Measurements from ENCODE around the gene MTM1.

The MTM1 gene

DNA sequence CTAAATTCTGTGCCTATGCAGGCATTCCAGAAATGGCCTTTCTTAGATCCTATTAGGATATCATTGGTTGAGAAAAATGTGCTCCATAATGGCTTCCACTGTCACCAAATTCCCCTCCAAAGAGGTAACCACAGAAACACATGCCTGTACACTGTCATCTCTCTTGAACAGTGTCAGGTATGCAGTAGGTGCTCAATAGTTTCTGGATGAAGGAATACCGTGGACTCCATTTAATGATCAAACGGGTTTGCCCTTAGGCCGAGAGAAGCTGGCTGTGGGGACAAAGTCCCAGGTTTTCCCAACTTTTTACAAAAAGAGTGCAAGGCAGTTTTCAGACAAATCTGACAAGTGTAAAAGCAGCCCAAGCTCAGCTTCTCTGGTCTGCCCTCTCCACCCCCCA lies 16.5 kb upstream of the MTM1 start:
- DNase-seq, result no peak

DNA sequence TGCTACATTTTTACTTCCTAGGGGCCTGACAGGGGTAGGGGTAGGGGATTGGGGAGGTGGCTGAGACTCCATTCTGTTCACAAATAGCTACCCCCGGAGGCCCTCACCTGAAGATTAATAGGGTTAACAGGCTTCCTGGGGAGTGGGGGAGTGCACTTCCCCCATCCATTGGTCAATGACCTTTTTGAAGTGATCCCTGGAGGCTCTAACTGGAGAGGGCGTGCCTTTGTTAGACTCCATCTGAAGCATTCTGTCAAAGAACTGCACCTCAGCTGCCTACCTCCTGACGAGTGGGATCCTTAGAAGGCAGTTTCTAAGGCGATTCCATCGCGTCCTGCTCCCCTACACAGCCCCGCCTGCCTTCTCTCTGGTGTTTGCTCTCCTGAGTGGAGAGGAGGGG lies 10.0 kb upstream of the MTM1 start:
- no peak for DNase-seq

- DNase-seq, result no peak
Measured at GRCh38 chrX:150564838-150565237, 3.6 kb upstream of the MTM1 start.

- DNase-seq, result no peak
Measured at GRCh38 chrX:150565551-150565950, 2.9 kb upstream of the MTM1 start.

- DNase-seq, result no peak
Measured at GRCh38 chrX:150566734-150567182, 1.7 kb upstream of the MTM1 start.

DNA sequence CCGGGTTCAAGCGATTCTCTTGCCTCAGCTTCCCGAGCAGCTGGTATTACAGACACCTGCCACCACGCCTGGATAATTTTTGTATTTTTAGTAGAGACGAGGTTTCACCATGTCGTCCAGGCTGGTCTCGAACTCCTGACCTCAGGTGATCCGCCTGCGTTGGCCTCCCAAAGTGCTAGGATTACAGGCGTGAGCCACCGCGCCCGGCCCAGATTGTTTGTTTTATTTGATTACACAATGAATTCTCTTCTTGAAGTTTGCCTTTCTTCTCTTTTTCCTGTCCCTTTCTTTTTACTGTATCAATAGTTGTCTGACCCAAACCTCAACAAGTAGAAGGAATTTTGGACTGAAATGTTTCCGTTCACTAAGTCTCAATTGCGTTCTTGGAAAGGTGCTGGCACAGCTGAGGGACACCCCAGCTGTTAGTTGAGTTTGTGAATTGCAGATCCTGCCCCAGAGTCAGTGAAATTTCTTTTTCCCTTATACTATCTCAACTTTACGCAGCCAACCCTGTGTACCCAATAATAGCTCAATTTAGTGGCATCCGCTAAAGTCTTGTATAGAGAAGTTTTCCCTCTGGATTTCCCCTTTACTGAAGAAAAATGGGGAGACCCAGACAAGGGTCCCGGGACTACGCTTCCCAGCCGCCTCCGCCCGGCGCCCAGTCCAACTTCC lies 639 bp upstream of the MTM1 start:
- DNase-seq, result no peak

DNA sequence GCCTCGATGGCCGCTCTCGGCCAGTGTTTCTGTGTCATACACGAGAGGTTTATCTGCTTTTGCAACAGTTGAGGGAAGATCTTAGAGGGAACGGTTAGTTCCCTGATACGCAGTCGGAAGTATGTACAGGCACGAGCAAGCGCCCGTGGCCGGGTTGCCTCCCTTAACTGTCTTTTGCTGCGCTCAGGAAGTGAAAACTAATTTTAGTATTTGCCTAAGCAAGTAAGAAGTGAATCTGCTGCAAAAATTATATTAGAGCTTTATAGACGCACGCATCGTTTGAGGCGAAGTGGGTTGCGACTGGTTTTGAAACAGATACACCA lies 695 bp downstream of the MTM1 start:
- DNase-seq, result no peak

GRCh38 chrX:150570512-150570911 lies 2.1 kb downstream of the MTM1 start:
- DNase-seq, result no peak

DNA sequence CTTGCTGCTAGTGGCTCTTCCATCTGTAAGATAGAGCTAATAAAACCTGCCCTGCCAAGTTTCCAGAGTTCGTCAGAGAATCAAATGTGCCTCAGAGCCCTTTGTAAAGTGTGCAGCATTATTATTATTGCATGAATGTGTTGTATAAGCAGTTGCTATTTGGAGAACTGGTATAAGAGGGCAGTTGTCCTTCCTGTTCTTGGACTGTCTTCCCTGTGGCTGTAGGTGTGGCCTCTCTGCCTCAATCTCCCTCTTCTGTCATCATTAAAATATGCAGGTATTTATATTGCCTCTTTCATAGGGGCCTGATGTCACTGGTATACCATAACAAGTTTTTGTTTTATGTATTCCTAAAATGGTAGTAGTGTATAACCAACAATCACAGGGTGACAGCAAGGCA lies 3.8 kb downstream of the MTM1 start:
- no peak for DNase-seq

DNA sequence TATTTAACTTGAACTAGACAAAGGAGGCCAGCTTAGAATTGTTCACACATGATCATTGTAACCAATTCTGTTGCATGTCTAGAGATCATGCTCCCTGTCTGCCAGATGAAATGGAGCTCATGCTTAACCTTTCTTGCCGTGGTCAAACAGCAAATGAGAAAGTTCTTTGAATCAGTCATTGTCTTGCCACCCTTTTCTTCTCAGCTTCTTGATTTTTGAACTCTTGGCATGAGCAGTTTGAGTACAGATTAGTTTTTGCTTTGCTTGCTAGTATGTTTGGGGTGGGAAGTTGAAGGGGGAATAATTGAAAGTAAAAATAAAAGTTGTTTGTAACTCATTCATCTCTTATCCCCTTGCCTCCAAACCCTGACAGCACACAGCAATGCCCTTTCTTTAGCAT lies 4.7 kb downstream of the MTM1 start:
- no peak for DNase-seq

DNA sequence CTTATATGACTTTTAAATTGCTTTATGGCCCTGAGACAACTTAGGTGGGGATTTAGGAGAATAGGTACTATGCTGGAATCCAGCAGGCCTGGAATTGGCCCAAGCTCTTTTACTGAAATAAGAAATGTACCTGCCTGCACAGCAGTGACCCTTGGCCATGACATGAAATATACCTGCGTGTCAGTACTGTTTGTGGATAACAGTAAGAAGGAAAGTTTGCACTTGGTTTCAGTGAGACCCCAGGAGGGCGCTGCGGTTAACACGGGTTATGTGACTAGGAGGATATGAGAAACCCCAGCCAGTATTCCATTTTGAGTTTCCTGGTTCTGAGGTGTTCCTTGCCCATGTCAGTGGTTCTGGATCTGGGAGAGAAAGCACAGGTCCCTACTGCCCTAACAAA lies 5.3 kb downstream of the MTM1 start:
- no peak for DNase-seq

- DNase-seq, result no peak
Measured at GRCh38 chrX:150574559-150575418, 6.4 kb downstream of the MTM1 start.

DNA sequence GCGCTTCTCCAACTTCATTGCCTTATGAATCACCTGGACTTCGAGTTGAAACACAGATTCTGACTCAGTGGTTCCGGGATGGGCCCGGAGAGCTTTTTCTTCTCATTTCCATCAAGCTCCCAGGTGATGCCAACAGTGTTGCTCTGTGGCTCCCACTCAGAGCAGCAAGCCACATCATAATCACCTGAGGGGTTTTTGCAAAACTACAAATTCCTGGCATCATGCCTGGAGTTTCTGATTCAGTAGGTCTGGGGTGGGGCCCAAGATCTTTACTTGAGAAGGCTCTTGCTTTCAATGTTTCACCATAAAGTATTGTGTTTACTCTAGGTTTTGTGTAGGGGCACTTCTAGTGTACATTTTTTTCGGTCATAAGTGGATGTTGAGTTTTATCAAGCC lies 7.0 kb downstream of the MTM1 start:
- no peak for DNase-seq

DNA sequence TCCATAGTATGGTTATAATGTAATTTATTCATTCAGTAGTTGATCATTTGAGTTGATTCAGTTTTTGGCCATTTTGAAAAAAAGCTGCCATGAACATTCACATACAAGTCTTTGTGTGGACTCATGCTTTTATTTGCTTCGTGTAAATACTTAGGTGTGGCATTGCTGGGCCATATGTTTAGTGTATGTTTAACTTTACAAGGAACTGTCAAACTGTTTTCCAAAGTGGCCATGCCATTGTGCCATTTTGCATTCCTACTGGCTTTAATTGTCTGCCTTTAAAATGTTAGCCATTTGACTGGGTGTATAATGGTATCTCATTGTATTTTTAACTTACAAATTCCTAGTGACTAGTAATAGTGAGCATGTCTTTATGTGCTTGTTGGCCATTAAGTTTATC lies 8.8 kb downstream of the MTM1 start:
- no peak for DNase-seq

DNA sequence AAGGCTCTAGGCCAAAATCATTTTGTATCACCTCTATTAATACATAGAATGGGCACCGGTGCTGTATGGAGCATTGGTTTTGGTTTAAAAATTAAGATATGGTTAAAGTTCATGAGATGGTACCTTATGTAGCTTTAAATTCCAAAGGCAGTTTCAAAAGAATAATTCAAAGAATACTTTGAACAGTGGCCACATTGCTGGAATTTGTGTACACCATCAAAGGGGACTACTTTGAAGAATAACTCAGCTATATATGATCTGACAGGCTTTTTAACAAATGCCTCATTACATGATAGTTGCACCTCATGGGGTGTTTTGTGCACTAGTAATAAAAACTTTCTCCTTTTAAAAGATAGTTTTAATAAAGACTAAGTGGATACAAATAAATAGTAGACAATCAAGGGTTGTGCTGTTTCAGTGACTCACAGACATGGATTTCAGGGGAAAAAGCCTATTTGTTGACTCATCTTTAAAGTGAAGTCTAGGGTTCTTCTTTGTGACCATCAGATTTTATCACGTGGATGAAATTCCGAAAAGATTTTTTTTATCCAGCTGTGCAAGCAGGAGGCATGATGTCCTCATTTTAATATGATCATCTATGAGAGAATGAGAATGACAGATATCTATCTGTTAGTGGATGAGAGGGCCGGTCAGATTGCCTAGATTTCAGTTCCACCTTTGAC lies 12.8 kb downstream of the MTM1 start:
- DNase-seq, result no peak

- DNase-seq, result no peak
Measured at GRCh38 chrX:150582338-150582948, 14.0 kb downstream of the MTM1 start.

DNA sequence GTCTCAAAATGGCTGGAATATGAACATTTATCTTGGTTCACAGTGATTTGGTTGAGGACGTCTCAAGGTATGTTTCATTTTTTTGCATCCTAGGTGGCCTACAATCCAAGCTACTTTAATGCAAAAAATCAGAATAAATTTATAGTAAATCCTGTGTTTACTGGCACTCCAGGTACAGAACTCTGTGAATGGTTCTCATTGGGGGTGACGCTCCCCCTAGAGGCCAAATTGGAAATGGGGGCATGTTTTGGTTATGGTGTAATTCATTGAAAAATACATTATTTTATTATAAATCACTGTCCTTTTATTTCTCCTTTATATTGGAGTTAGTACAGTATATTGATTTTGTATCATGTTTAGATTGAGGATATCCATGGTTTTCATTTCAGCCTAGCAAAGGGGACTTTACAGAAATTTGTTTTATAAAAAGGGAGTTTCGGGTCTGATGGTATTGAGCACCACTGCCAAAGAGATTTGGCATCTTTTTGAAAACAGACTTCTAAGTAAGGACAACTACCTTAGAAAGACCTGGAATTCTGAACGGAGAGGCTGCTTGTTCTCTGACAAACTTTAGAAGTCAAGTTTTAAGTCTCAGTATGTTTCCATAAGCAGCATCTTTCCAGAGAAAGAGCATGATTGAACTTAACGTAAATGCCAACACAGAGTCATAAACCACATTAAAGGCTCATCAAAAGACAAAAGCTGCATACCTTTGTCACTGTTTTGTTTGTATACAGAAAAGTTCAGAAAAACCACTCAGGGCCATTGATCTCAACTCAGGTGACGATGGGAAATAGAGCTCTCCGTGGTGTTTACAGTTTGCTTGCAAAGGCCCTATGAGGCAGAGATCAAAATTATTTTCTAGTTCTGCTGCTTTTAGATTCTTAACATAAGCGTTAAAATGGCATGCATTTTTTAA lies 19.4 kb downstream of the MTM1 start:
- no peak for DNase-seq

GRCh38 chrX:150594584-150594983 lies 26.2 kb downstream of the MTM1 start:
- no peak for DNase-seq

DNA sequence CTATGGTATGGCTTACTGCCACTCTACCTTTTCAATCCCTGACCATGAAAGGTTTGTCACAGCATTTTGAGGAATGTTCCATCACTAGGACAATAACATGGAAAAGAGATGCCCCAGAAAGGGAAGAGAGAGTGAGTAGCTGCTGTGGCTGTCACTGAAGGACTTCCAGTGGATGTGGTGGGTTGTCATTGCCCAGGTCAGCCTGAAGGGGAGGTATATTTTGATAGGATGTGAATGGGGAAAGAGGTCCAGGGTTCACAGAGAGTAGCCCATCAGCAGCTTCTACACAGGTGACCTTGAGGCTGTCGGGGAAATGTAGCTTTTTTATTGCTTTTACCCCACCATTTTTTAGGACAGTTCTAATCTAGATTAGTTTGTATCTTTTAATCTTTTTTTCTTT lies 30.8 kb downstream of the MTM1 start:
- no peak for DNase-seq

DNA sequence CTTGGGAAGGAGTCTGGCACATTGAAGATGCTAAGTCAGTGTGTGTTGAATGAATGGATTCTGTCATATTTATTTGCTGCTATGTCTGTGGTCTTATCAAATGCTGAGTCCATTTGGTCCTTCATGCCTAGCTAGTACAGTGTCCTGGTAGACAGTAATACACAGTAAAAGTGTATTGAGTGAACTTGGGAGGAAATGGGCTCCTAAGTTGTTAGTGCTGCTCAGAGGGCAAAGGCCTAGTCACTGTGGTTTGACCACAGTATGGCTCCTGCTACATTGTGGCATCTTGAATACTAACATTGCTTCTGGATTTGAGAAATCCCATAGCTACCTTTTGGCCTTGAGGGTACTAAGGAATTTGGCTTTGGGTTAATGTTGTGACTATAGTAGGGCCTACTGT lies 33.9 kb downstream of the MTM1 start:
- DNase-seq, result no peak

- DNase-seq, result no peak
Measured at GRCh38 chrX:150602743-150603142, 34.3 kb downstream of the MTM1 start.

DNA sequence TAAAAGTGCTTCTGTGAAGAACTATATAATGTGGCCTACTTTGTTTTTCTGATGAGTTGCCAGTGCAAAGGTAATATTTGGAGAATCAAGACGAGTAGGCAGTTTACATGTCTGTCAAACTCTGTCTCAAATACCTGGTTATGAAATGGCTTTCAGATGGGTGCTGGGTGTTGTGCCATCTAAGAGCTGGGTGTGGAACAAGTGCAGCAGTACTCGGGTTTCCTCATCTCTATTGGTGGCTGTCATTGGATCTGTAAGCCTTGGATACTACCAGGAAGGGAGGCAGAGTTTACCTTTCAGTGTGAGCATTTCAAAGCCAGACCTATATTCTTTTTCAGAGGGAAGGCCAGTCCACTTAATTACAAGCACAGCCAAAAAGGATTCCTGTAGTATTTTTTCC lies 37.2 kb downstream of the MTM1 start:
- DNase-seq, result no peak

DNA sequence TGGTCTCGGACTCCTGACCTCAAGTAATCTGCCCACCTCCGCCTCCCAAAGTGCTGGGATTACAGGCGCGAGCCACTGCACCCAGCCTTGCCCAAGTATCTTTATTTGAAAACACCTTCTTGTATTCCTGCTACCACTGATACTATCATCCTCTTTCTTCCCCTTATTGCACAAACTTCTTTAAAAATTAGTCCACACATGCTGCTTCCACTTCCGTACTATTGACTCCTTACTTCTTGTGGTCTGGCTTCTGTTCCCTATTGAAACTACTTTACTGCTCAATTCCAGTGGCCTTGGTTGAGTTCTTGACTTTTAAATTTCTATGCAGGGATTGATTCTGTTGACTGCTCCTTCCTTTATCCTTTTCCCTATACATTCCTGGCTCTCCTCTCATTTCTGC lies 38.8 kb downstream of the MTM1 start:
- no peak for DNase-seq
